GM19238 (cell line): ENCODE data around the gene AKAP8L.
A peak's percentile ranks its signal among the peaks of the same experiment; 100 is the strongest.
"Not testable (repeated sequence)": the region's sequence is repeated elsewhere in the genome, so short reads cannot be mapped to it uniquely, and the experiment has no call there.

Experiments
- DNase-seq: peaks from one replicate; pipeline ENCODE4 v3.0.0; 2011; ENCODE audit warnings: low spot score; ENCODE audit not compliant: insufficient read length

AKAP8L gene

GRCh38 chr19:15354566-15355296, 64.1 kb downstream of the AKAP8L start:
- no peak for DNase-seq

- DNase-seq, result no peak
Measured at GRCh38 chr19:15353908-15354307, 64.9 kb downstream of the AKAP8L start.

GRCh38 chr19:15352535-15352934, 66.3 kb downstream of the AKAP8L start:
- not testable (repeated sequence) for DNase-seq

- DNase-seq, result not testable (repeated sequence)
Measured at GRCh38 chr19:15341328-15341727, 77.5 kb downstream of the AKAP8L start.

GRCh38 chr19:15340086-15340485, 78.7 kb downstream of the AKAP8L start:
- DNase-seq, result no peak

GRCh38 chr19:15337202-15337601, 81.6 kb downstream of the AKAP8L start:
- no peak for DNase-seq

GRCh38 chr19:15335992-15336391, 82.8 kb downstream of the AKAP8L start:
- DNase-seq, result not testable (repeated sequence)

GRCh38 chr19:15332311-15332996, 86.3 kb downstream of the AKAP8L start, which contains the start of gene BRD4:
Gene BRD4 (minus strand): TSS chr19:15332539. CDS start chr19:15273099, 59,440 bp downstream.
- DNase-seq, result peak; percentile 81

GRCh38 chr19:15331419-15332310, 87.1 kb downstream of the AKAP8L start:
- DNase-seq, result peak; percentile 60

- DNase-seq, result no peak
Measured at GRCh38 chr19:15330801-15331418, 87.9 kb downstream of the AKAP8L start.
